Stimulated activated CD4-positive, alpha-beta T cell treated with anti-CD3 and anti-CD28 coated beads, Interleukin-1b, Interleukin-23, amount 100 ng/mL, for 1 hour (primary cell): ENCODE measurements around the gene GALNT9.

Source experiments
- DNase-seq, 2 donors: peaks; one replicate each; pipeline ENCODE4 v3.0.0-alpha.2; 2020; ENCODE audit warnings: low read depth in 2 of 2

Gene GALNT9

GRCh38 chr12:132169376-132169775 lies 160.0 kb downstream of the GALNT9 start:
- no peak for DNase-seq

DNA sequence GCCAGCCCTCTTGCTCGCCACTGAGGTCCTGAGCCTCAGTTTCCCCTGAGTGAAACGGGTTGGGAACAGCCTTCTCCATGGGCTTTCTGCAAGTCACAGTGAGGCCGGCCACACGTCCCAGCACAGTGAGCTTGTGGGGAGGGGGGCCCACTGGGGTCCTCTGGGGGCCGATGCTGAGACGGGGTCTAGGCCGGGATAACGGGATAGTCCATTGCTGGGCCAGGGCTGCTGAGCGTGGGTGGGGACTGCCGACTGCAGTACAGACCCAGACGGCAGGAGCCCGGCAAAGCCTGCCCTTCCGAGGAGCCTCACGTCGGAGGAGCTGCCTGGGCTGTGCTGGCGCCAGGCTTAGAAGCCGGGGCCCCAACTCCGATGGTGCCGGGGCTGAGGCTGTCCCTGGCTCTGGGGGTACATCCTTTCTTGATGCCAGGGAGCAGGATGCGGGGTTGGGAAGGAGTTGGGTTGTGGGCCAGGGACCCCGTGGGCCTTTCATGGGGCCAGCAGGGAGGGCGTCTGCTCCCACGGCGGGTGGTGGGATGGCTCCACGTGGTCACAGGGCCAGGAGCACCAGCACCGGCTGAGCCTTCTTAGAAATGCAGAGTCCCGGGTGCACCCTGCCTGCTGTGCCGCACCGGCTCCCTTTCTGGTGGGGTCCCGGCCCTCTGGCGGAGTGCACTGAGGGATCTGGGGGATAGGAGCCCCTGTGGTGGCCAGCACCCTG lies 160.9 kb downstream of the GALNT9 start:
- no peak for DNase-seq

DNA sequence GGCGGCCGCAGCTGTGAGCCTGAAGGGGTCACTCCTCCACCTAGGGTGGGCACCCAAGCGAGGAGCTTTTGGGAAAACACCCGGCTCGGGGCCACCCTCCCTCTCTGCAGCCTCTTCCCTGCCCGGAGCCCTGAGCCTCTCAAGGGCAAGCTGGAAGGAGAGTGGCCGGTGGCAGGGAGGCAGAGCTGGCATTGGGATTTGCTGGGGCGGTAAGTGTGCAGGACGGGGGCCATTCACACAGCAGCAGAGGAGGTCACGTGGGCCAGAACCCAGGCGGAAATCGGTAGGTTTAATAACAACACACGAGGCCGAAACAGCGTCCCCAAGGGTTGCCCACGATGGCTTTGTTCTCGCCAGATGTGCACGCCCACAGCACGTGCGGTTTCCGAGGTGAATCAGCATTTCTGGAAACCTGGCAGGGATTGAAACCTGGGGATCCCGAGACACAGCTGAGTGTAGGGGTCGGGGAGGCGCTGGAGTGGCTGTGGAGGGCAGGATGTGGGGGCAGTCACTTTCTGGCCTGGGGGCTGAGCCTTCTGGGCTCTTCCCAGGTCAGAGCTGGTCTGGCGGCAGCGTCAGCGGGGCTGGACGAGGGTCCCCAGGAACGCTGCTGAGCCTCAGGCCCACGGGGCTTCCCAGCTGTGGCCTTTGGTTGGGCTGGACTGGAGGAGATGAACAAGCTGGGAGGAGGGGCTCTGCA lies 161.6 kb downstream of the GALNT9 start:
- no peak for DNase-seq

GRCh38 chr12:132166801-132167591 lies 162.4 kb downstream of the GALNT9 start:
- DNase-seq: no peak

DNA sequence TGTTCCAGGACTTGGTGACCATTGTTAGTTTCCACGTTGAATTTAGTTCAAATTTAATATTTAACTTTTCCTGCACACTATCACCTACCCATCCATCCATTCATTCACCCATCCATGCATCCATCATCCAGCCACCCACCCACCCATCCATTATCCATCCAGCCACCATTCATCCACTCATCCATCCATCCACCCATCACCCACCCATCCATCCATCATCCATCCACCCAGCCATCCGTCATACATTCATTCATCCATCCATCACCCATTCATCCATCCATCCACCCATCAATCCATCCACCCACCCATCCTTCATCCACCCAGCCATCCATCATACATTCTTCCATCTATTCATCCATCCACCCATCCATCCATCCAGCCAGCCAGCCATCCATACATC lies 163.3 kb downstream of the GALNT9 start:
- no peak for DNase-seq

DNA sequence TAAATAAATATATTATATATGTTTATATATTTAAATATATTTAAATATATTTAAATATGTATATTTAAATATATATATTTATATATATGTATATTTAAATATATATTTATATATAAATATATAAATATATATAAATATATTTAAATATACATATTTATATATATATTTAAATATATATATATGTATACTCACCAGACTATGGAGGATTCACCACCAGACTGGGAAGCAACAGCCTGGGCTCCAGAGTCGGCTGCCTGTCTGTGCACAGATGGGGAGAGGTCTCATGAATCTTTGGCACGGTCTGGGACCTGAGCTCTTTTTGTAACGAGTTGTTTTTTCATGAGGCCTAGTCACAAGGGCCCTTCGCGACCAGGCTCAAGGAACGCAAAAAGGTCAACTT lies 163.8 kb downstream of the GALNT9 start:
- DNase-seq: no peak

DNA sequence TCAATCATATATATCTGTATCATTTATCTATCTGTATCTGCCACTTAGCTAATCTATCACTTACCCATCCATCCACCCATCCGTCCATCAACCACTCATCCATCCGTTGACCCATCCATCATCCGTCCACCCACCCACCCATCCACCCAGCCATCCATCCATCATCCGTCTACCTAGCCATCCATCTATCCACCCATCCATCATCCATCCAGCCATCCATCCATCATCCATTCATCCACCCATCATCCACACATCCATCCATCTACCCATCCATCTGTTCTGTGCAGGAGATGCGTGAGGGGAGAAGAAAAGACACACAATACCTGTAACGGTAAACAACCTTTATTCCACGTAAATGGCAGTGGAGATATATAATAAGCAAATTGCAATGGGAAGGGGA lies 165.0 kb downstream of the GALNT9 start:
- DNase-seq: no peak

DNA sequence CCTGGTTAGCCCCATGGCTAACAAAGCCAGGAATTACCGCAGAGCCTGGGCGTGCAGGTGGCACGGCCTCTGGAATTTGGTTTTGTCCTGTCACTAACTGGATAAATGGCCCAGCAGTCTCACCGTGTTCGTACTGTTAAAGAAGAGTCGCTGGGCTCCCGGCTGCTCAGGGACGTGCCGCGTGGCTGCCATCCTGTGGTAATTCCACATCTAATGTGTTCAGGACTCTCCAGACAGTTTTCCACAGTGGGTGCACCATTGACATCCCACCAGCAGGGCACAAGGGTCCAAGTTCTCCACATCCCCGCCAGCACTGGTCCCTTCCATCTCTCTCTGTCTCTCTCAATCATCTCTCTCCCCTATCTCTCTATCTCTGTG lies 165.5 kb downstream of the GALNT9 start:
- no peak for DNase-seq

GRCh38 chr12:132163041-132163910 lies 166.1 kb downstream of the GALNT9 start:
- DNase-seq: no peak

- no peak for DNase-seq
These were observed 166.8 kb downstream of the GALNT9 start for GRCh38 chr12:132162508-132163031.

GRCh38 chr12:132161796-132162507 lies 167.4 kb downstream of the GALNT9 start:
- DNase-seq: no peak

DNA sequence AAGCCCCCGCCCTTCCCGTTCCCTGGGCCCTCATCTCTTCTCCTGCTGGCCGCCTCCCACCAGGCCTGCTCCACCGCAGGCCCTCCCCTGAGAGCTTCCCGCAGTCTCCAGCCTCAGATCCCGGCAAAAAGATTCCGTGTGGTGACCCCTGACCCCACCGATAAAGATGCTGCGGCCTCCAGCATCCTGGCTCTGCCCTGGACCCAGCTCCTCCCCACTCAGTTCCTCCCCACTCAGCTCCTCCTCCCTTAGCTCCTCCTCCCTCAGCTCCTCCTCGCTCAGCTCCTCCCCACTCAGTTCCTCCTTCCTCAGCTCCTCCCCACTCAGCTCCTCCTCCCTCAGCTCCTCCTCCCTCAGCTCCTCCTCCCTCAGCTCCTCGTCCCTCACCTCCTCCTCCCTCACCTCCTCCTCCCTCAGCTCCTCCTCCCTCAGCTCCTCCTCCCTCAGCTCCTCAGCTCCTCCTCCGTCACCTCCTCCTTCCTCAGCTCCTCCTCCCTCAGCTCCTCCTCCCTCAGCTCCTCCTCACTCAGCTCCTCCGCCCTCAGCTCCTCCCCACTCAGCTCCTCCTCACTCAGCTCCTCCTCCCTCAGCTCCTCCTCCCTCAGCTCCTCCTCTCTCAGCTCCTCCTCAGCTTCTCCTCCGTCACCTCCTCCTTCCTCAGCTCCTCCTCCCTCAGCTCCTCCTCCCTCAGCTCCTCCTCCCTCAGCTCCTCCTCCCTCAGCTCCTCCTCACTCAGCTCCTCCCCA lies 168.2 kb downstream of the GALNT9 start:
- DNase-seq: no peak

DNA sequence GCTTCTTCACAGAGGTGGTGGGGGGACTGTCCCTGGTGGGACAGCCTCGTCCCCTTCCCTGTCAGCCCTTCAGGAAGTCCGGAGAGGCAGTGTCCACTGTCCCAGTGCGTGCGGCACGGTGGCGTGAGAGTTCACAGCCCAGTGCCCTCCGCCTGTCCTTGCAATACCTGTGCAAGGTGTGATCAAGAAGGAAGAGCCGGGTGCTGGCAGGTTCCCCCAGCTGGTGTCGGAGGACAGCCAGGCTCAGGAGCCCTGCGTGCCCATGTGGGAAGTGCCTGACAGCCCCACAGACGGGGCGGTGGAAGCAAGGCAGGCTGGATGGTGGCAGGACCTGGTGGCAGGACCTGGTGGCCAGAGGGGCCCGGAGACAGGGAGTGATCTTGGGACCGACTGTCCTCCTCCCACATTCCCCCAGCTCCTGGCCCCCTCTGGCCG lies 168.8 kb downstream of the GALNT9 start:
- no peak for DNase-seq

GRCh38 chr12:132160016-132160415 lies 169.4 kb downstream of the GALNT9 start:
- DNase-seq: no peak

GRCh38 chr12:132159555-132160003 lies 169.8 kb downstream of the GALNT9 start:
- DNase-seq: no peak

DNA sequence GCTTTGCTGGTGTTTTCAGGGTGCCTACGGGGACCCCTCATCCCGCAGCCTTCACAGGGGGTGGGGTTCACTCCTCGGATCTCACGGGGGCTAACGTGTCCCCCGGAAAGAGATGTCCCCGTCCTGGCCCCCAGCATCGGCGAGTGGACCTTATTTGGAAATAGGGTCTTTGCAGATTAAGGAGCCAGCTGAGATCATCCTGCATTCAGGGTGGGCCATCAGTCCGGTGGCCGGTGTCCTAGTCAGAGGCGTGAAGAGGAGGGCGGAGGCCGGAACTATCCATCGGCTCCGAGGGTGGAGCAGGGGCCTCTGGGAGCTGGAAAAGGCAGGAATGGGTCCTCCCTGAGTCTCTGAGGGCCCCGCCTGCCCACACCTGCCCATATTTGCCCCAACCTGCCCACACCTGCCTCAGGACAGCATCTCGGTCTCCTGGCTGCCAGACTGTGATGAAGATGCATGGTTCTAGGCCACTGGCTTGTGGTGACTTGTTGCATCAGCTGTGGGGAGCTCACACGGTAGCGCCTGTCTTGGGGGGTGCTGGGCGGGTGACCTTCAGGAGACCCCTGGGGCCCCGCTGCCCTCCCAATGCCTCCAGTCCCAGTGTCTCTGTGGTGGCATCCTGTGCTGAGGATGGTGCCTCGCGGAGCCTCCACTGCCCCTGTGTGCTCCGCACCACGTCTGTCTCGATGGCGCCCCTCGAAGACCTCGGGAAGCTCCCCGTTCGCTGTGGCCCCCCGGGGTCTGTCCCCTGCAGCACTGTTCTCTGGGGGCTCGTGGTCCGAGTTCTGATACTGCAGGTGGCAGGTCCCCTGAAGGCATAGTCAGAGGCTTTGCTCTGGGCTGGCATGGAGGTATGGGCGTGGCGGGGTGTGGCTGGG lies 170.5 kb downstream of the GALNT9 start:
- DNase-seq: no peak

- DNase-seq: no peak
These were observed 171.5 kb downstream of the GALNT9 start for GRCh38 chr12:132157733-132158409.

GRCh38 chr12:132156573-132157325 lies 172.6 kb downstream of the GALNT9 start:
- no peak for DNase-seq
